NCI-H1694 (cell line): ENCODE data around the gene MSGN1.

Experiments
- DNase-seq: peaks from one replicate; lab custom pipeline; 2025; lab: John Stamatoyannopoulos, UW

MSGN1 gene

GRCh38 chr2:17816396-17817245, at the start of gene MSGN1:
TSS of gene MSGN1 (plus strand) at chr2:17816460. CDS start at chr2:17816519, 59 bp downstream.
- DNase-seq, result no peak

- DNase-seq, result no peak
Measured at GRCh38 chr2:17768894-17769293, 47.4 kb upstream of the MSGN1 start.

GRCh38 chr2:17771956-17772355, 44.3 kb upstream of the MSGN1 start:
- DNase-seq, result no peak

- DNase-seq, result no peak
Measured at GRCh38 chr2:17772532-17772931, 43.7 kb upstream of the MSGN1 start.

GRCh38 chr2:17780546-17780945, 35.7 kb upstream of the MSGN1 start:
- DNase-seq, result no peak

- no peak for DNase-seq
Measured at GRCh38 chr2:17781482-17781881, 34.8 kb upstream of the MSGN1 start.

GRCh38 chr2:17786727-17787126, 29.5 kb upstream of the MSGN1 start:
- DNase-seq, result no peak

- peak; percentile 22 for DNase-seq
Measured at GRCh38 chr2:17788773-17789172, 27.5 kb upstream of the MSGN1 start.

GRCh38 chr2:17790536-17790935, 25.7 kb upstream of the MSGN1 start:
- DNase-seq, result no peak

GRCh38 chr2:17791121-17791816, 25.0 kb upstream of the MSGN1 start:
- DNase-seq, result no peak

GRCh38 chr2:17791817-17792130, 24.5 kb upstream of the MSGN1 start:
- DNase-seq, result no peak

GRCh38 chr2:17792515-17792914, 23.7 kb upstream of the MSGN1 start:
- DNase-seq, result no peak

- DNase-seq, result no peak
Measured at GRCh38 chr2:17793296-17793695, 23.0 kb upstream of the MSGN1 start.

- no peak for DNase-seq
Measured at GRCh38 chr2:17793803-17794354, 22.4 kb upstream of the MSGN1 start.

GRCh38 chr2:17795309-17795708, 21.0 kb upstream of the MSGN1 start:
- no peak for DNase-seq

- no peak for DNase-seq
Measured at GRCh38 chr2:17798338-17798737, 17.9 kb upstream of the MSGN1 start.

GRCh38 chr2:17799301-17800120, 16.7 kb upstream of the MSGN1 start:
- DNase-seq, result no peak

GRCh38 chr2:17800219-17800618, 16.0 kb upstream of the MSGN1 start:
- peak; percentile 27 for DNase-seq

GRCh38 chr2:17800693-17801458, 15.4 kb upstream of the MSGN1 start:
- no peak for DNase-seq

- DNase-seq, result no peak
Measured at GRCh38 chr2:17803497-17803896, 12.8 kb upstream of the MSGN1 start.

- no peak for DNase-seq
Measured at GRCh38 chr2:17804358-17804757, 11.9 kb upstream of the MSGN1 start.

- no peak for DNase-seq
Measured at GRCh38 chr2:17805166-17805565, 11.1 kb upstream of the MSGN1 start.
